ENCODE measurements around the gene SRPK3.
"Not testable (repeated sequence)": the region's sequence is repeated elsewhere in the genome, so short reads cannot be mapped to it uniquely, and the experiment has no call there.

SRPK3 gene, protein sequence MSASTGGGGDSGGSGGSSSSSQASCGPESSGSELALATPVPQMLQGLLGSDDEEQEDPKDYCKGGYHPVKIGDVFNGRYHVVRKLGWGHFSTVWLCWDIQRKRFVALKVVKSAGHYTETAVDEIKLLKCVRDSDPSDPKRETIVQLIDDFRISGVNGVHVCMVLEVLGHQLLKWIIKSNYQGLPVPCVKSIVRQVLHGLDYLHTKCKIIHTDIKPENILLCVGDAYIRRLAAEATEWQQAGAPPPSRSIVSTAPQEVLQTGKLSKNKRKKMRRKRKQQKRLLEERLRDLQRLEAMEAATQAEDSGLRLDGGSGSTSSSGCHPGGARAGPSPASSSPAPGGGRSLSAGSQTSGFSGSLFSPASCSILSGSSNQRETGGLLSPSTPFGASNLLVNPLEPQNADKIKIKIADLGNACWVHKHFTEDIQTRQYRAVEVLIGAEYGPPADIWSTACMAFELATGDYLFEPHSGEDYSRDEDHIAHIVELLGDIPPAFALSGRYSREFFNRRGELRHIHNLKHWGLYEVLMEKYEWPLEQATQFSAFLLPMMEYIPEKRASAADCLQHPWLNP

DNA sequence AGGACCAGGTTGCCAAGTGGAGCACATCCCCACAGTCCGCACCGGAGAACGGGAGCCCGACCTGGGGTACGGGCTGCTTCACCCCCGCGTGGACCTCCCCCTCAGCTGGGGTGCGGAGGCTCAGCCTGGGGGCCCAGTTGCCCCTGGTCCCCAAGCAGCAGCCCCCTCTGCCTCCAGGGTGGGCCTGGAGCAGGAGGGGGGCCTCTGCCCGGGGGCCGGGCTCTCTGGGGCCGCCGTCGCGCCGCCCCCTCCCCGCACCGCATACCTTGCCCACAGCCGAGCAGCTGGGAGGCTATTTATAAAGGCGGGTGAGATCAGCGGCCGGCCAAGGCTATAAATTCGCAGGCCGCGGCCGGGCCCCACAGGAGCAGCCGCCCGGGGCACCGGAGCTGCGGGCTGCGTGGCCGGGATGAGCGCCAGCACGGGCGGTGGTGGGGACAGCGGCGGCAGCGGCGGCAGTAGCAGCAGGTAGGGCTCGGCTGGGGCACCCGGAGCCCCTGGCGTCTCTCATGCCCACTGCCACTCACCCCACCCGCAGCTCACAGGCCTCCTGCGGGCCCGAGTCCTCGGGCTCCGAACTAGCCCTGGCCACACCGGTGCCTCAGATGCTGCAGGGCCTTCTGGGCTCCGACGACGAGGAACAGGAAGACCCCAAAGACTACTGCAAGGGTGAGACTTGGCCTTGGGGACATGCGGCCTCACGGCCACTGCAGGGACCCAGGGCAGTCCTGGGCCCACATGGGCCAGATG, at the start of gene SRPK3:
TSS of gene SRPK3 (plus strand) at position 364 of the 750 bp plus-strand sequence. CDS start at position 410, 46 bp downstream.
- peak within 1 kb of the TSS; percentile 7 for H3K4me3 ChIP-seq (ENCODE audit: low read depth, low read length)

GRCh38 chrX:153731117-153731844, 49.6 kb upstream of the SRPK3 start:
- DNase-seq (ENCODE audit: low read depth) = no peak
- H3K4me3 ChIP-seq (ENCODE audit: low read depth, low read length) = no peak overlapping the region

More for the DNA sequence above, at the start of gene SRPK3:
- no peak for DNase-seq (ENCODE audit: low read depth)

GRCh38 chrX:153731845-153732215, 49.0 kb upstream of the SRPK3 start:
- H3K4me3 ChIP-seq (ENCODE audit: low read depth, low read length) = no peak overlapping the region
- no peak for DNase-seq (ENCODE audit: low read depth)

DNA sequence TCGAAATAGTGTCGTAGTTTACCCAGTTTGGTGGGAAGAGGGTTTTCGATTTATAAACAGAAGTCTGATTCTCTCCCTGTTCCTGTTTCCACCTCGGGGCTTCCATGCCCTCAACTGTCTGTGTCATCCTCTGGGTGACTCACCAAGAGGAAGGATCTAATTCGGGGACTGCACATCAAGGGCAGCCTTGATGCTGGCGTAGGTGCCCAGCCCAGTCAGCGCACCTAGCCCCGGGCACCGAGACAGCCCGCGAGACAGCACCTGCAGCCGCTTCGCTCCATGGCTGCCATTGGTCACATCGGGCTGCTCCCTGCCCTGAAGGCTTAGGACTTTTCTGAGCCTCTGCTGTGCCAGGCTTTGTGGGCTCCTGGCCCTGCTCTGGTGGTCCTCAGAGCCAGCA, 48.4 kb upstream of the SRPK3 start:
- no peak overlapping the region for H3K4me3 ChIP-seq (ENCODE audit: low read depth, low read length)
- DNase-seq (ENCODE audit: low read depth) = no peak

DNA sequence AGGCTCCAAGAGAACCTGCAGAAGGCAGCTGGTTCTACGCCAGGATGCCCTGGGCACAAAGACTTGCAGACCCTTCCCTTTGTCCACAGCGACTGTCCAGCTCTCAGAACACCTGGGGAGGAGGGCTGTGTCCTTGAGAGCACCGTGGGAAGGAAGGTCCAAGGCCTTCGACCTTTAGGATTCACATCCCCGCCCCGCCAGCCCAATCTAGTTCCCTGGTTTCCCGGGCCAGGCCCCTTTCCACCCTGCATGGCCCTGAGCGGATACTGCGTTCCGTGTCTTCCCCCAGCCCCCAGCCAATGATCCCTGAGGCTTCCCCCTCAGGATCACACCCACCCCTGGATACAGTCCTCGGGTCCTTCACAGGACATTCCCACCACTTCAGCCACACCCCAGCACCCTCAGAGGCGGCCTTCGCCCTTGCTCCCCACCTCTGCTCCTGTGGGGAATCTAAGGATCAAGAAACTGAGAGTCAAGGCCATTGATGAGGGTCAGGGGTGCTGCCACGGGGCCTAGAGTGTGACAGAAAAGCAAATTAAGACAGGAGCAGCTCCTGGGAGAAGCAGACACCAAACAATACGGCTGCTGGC, 47.1 kb upstream of the SRPK3 start:
- no peak for DNase-seq (ENCODE audit: low read depth)
- H3K4me3 ChIP-seq (ENCODE audit: low read depth, low read length) = no peak overlapping the region

DNA sequence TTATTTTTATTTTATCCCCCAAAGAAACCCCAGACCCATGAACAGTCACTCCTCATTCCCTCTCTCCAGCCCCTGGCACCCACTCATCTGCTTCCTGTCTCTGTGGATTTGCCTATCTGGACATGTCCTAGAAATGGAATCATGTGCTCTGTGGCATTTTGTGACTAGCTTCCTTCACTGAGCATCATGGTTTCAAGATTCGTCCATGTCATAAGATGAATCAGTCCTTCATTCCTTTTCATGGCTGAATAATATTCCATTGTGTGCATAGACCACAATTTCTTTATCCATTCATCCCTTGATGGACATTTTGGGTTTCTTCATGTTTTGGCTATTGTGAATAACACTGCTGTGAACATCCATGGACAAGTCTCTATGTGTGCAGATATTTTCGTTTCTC, 46.0 kb upstream of the SRPK3 start:
- no peak overlapping the region for H3K4me3 ChIP-seq (ENCODE audit: low read depth, low read length)
- no peak for DNase-seq (ENCODE audit: low read depth)

GRCh38 chrX:153735274-153735673, 45.6 kb upstream of the SRPK3 start:
- no peak for DNase-seq (ENCODE audit: low read depth)
- H3K4me3 ChIP-seq (ENCODE audit: low read depth, low read length) = no peak overlapping the region

DNA sequence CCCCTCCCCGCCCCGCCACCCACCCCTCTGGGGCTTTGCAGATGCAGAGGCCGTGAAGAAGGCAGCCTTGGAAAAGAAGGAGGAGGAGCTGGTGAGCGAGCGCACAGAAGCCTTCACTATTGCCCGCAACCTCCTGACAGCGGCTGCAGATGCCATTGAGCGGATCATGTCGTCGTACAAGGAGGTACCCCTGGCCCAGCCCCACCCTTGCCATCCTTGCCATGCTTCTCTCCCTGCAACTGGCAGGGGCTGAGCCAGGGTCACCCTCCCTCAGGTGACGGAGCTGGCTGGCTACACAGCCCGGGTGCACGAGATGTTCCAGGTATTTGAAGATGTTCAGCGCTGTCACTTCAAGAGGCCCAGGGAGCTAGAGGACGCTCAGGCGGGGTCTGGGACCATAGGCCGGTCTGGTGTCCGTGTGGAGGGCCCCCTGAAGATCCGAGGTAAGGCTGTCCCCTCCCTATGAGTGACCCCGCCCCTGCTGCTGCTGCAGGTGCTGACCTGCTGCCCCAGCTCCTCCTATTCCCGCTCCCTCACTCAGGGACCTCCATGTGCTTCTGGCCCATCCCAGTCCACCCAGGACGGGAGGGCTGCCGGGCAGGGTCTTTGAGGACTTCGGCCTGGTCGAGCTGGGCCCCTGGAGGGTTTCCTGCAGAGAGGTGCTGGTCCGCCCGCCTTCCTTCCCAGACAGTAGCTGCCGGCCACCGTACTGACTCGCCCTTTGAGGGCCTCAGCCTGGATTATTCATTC, 44.6 kb upstream of the SRPK3 start:
- DNase-seq (ENCODE audit: low read depth) = no peak
- H3K4me3 ChIP-seq (ENCODE audit: low read depth, low read length) = no peak overlapping the region

GRCh38 chrX:153736871-153737441, 43.9 kb upstream of the SRPK3 start:
- no peak for DNase-seq (ENCODE audit: low read depth)
- no peak overlapping the region for H3K4me3 ChIP-seq (ENCODE audit: low read depth, low read length)

- H3K4me3 ChIP-seq (ENCODE audit: low read depth, low read length) = no peak overlapping the region
- no peak for DNase-seq (ENCODE audit: low read depth)
These were observed 42.7 kb upstream of the SRPK3 start for GRCh38 chrX:153738056-153738605.

- DNase-seq (ENCODE audit: low read depth) = no peak
These were observed 40.9 kb upstream of the SRPK3 start for GRCh38 chrX:153739754-153740486.

GRCh38 chrX:153740631-153741222, 40.1 kb upstream of the SRPK3 start:
- no peak overlapping the region for H3K4me3 ChIP-seq (ENCODE audit: low read depth, low read length)
- DNase-seq (ENCODE audit: low read depth) = no peak

More at GRCh38 chrX:153739754-153740486, 40.9 kb upstream of the SRPK3 start:
- H3K4me3 ChIP-seq (ENCODE audit: low read depth, low read length) = no peak overlapping the region

GRCh38 chrX:153741446-153741845, 39.4 kb upstream of the SRPK3 start:
- H3K4me3 ChIP-seq (ENCODE audit: low read depth, low read length) = no peak overlapping the region
- no peak for DNase-seq (ENCODE audit: low read depth)

GRCh38 chrX:153742111-153742510, 38.7 kb upstream of the SRPK3 start:
- H3K4me3 ChIP-seq (ENCODE audit: low read depth, low read length); DNase-seq (ENCODE audit: low read depth): not testable (repeated sequence)

DNA sequence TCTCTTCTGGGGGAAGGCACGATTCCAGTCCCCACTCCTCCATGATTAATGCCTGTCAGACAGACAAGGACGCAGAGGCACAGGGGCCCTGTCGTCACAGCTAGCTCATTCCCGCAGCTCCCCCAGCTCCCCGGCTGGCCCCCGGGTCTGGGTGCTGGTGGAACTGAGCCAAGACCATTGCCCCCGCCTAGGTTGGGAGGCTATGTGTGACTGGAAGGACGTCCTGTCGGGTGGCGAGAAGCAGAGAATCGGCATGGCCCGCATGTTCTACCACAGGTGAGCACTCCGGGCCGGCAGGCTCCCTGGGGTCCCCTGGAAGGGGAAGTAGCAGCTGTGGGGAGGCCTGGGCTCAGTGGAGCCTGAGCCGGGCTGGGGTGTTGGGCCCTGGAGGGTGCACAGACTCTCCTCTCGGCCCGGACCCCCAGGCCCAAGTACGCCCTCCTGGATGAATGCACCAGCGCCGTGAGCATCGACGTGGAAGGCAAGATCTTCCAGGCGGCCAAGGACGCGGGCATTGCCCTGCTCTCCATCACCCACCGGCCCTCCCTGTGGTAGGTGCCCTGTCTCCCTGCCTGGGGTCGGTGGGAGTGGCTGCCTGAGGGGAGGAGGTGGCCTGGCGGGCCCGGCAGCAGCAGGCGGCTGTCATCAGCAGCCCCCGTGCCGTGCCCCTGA, 37.9 kb upstream of the SRPK3 start:
- not testable (repeated sequence) for H3K4me3 ChIP-seq (ENCODE audit: low read depth, low read length); DNase-seq (ENCODE audit: low read depth)

- H3K4me3 ChIP-seq (ENCODE audit: low read depth, low read length); DNase-seq (ENCODE audit: low read depth): not testable (repeated sequence)
These were observed 37.2 kb upstream of the SRPK3 start for GRCh38 chrX:153743468-153744209.
